KMS-11 (cell line): ENCODE results near the gene PRAMEF12.
"Not testable (repeated sequence)": the region's sequence is repeated elsewhere in the genome, so short reads cannot be mapped to it uniquely, and the experiment has no call there.

Experiments
- H2AFZ ChIP-seq: fragments of 200-600 bp; sonication (generic); 2 replicates; pipeline ENCODE4 v1.6.1; 2016; ENCODE audit warnings: antibody characterized with exemption, mixed run types, low read depth
- H3K27ac ChIP-seq: fragments of 200-600 bp; sonication (generic); 2 replicates; pipeline ENCODE4 v1.6.1; 2016; ENCODE audit warnings: mild to moderate bottlenecking, mixed run types
- H3K27me3 ChIP-seq: fragments of 200-600 bp; sonication (generic); 2 replicates; pipeline ENCODE4 v1.6.1; 2017; ENCODE audit warnings: mild to moderate bottlenecking, low read depth, mixed run types, moderate library complexity; ENCODE audit not compliant: insufficient read depth
- H3K36me3 ChIP-seq: fragments of 200-600 bp; sonication (generic); 2 replicates; pipeline ENCODE4 v1.6.1; 2017; ENCODE audit warnings: mild to moderate bottlenecking, mixed run types; ENCODE audit not compliant: insufficient read depth
- H3K4me1 ChIP-seq: fragments of 200-600 bp; sonication (generic); 2 replicates; pipeline ENCODE4 v1.6.1; 2016; ENCODE audit warnings: mild to moderate bottlenecking, low read depth, mixed run types; ENCODE audit not compliant: poor library complexity, severe bottlenecking
- H3K4me2 ChIP-seq: fragments of 200-600 bp; sonication (generic); 2 replicates; pipeline ENCODE4 v1.7.0; 2016; ENCODE audit warnings: mild to moderate bottlenecking, mixed run types
- H3K4me3 ChIP-seq: fragments of 200-600 bp; sonication (generic); IDR thresholded peaks from 2 replicates; pipeline ENCODE4 v1.6.1; 2017; ENCODE audit warnings: low read depth, low read length, mixed read lengths; ENCODE audit not compliant: insufficient read depth
- H3K79me2 ChIP-seq: fragments of 200-600 bp; sonication (generic); 2 replicates; pipeline ENCODE4 v1.6.1; 2016; ENCODE audit warnings: low read depth, mixed run types; ENCODE audit not compliant: insufficient read depth
- H3K9ac ChIP-seq: fragments of 200-600 bp; sonication (generic); 2 replicates; pipeline ENCODE4 v1.6.1; 2016; ENCODE audit warnings: mild to moderate bottlenecking, mixed run types
- H4K20me1 ChIP-seq: fragments of 200-600 bp; sonication (generic); 2 replicates; pipeline ENCODE4 v1.6.1; 2016; ENCODE audit warnings: mild to moderate bottlenecking, mixed run types; ENCODE audit not compliant: insufficient read depth
- TF ChIP-seq, protein P1 (sequence below): fragments of 200-600 bp; sonication (generic); conservative IDR thresholded peaks from 2 replicates; pipeline ENCODE4 v1.6.1; 2017; ENCODE audit warnings: low read depth, mild to moderate bottlenecking, antibody characterized with exemption, low read length, moderate library complexity, mixed read lengths

Gene PRAMEF12

DNA sequence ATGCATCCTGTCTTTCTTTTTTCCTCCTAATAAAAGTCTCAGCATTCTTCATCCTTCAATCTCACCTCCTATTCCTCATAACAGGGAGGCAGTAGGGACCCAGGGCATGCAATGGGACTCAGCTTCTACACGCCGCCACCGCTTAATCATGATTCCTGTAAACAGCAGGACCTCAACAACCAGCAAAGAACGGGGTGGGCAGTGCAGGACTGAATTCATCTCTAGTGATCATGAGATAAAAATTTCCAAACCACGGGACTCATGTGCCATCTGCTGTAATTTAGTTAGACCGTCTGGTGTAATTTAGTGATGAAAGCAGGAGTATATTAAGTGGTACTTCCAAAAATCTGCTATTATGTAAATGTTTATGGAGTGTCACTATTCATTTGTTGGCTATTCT, 5.4 kb downstream of the PRAMEF12 start:
- no peak overlapping the region for H3K27ac ChIP-seq
- no peaks in the 10 kb centered on the region for H3K36me3 ChIP-seq
- TF ChIP-seq, protein P1, sequence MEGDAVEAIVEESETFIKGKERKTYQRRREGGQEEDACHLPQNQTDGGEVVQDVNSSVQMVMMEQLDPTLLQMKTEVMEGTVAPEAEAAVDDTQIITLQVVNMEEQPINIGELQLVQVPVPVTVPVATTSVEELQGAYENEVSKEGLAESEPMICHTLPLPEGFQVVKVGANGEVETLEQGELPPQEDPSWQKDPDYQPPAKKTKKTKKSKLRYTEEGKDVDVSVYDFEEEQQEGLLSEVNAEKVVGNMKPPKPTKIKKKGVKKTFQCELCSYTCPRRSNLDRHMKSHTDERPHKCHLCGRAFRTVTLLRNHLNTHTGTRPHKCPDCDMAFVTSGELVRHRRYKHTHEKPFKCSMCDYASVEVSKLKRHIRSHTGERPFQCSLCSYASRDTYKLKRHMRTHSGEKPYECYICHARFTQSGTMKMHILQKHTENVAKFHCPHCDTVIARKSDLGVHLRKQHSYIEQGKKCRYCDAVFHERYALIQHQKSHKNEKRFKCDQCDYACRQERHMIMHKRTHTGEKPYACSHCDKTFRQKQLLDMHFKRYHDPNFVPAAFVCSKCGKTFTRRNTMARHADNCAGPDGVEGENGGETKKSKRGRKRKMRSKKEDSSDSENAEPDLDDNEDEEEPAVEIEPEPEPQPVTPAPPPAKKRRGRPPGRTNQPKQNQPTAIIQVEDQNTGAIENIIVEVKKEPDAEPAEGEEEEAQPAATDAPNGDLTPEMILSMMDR = no peak
- no peak overlapping the region for H3K4me2 ChIP-seq
- no peak overlapping the region for H2AFZ ChIP-seq
- no peaks in the 10 kb centered on the region for H3K4me1 ChIP-seq
- no peak overlapping the region for H3K4me3 ChIP-seq
- H3K9ac ChIP-seq = no peak overlapping the region
- H3K27me3 ChIP-seq = peaks cover 16% of the 10 kb centered on the region; the same call in 1 of the 2 replicates
- H3K79me2 ChIP-seq = no peaks in the 10 kb centered on the region
- no peaks in the 10 kb centered on the region for H4K20me1 ChIP-seq

DNA sequence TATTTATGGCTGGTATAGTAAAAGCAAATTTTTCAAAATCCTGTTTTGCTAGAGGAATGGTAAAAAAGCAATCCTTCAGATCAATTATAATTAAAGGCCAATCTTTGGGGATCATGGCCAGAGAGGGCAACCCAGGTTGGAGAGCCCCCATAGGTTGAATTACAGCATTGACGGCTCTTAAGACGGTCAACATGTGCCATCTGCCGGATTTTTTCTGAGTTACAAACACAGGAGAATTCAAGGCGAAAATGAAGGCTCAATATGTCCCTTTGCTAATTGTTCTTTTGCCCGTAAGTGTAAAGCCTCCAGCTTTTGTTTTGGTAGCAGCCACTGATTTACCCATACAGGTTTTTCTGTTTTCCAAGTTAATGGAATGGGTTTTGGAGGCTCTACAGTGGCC, 8.0 kb downstream of the PRAMEF12 start:
- not testable (repeated sequence) for H4K20me1 ChIP-seq

DNA sequence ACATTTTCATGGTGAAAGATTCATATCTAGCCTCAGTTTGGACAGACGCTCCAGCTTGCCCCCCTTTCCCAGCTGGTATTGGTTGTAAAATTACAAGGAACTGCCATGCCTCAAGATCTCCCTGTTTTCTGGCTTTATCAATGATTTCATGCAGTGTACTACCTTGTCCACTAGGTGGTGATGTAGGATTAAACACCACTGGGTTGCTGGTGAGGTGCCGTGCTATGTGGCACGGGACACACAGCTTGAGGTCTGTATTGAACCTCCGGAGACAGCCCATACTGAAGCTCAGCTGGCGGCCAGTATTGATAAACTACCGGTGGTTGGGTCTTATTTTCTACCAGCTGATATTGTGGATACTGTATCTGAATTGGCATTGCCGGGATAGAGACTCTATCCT, 10.2 kb downstream of the PRAMEF12 start:
- H3K4me3 ChIP-seq, H3K9ac ChIP-seq, H4K20me1 ChIP-seq, H3K36me3 ChIP-seq, H3K27ac ChIP-seq, H3K4me2 ChIP-seq, H3K79me2 ChIP-seq, H2AFZ ChIP-seq, H3K4me1 ChIP-seq, H3K27me3 ChIP-seq: not testable (repeated sequence)
- TF ChIP-seq, protein P1 = peak; percentile 42; the same call in 1 of the 2 replicates

More for the DNA sequence above, 8.0 kb downstream of the PRAMEF12 start:
- not testable (repeated sequence) for H3K36me3 ChIP-seq, H2AFZ ChIP-seq, H3K27ac ChIP-seq, H3K79me2 ChIP-seq, H3K9ac ChIP-seq, H3K27me3 ChIP-seq, H3K4me1 ChIP-seq, H3K4me3 ChIP-seq, H3K4me2 ChIP-seq

DNA sequence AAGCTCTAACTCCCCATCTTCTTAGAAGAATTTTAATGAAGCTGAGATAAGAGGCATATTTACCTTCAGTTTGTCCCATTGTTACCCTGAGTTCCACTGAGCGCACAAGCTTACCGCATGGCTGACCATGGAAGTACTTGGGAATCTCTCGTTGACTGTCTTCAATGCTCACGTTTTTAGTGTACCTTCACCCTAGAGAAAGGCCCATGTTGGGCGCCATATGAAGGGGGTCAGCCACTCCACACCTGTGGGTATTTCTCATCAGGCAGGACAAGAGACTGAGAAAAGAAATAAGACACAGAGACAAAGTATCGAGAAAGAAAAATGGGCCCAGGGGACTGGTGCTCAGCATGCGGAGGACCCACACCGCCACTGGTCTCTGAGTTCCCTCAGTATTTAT, 11.2 kb downstream of the PRAMEF12 start:
- H3K4me2 ChIP-seq, H3K27ac ChIP-seq, H3K36me3 ChIP-seq, H3K4me3 ChIP-seq, H3K79me2 ChIP-seq, H3K9ac ChIP-seq, H2AFZ ChIP-seq, H4K20me1 ChIP-seq, H3K27me3 ChIP-seq, H3K4me1 ChIP-seq: not testable (repeated sequence)

- H3K27ac ChIP-seq, H3K4me3 ChIP-seq, H3K27me3 ChIP-seq, H3K4me1 ChIP-seq, H4K20me1 ChIP-seq, H3K36me3 ChIP-seq, H3K79me2 ChIP-seq, H3K4me2 ChIP-seq, H2AFZ ChIP-seq, H3K9ac ChIP-seq: not testable (repeated sequence)
Measured at GRCh38 chr1:12791097-12791496, 17.6 kb downstream of the PRAMEF12 start, which contains the start of gene PRAMEF1. Gene PRAMEF1, plus strand, starts transcription at chr1:12791397. Its CDS starts 1,831 bp downstream, at chr1:12793228.

GRCh38 chr1:12798911-12799310, 25.4 kb downstream of the PRAMEF12 start:
- no peak overlapping the region for H3K27ac ChIP-seq
- H3K4me1 ChIP-seq = no peaks in the 10 kb centered on the region
- TF ChIP-seq, protein P1 = no peak
- H3K79me2 ChIP-seq = no peaks in the 10 kb centered on the region
- H3K36me3 ChIP-seq = no peaks in the 10 kb centered on the region
- H2AFZ ChIP-seq = no peak overlapping the region
- no peaks in the 10 kb centered on the region for H4K20me1 ChIP-seq
- H3K4me3 ChIP-seq = no peak overlapping the region
- no peak overlapping the region for H3K4me2 ChIP-seq
- H3K27me3 ChIP-seq = no peaks in the 10 kb centered on the region
- no peak overlapping the region for H3K9ac ChIP-seq
